ENCODE data around the gene DDX31. TPM values are rescaled to one million over a fixed set of nuclear protein-coding genes. Genes with fewer than 3 reads are reported as not detected.

DDX31 gene
- total and polyA plus RNA-seq, 2 donors (not counting 1 experiment from before 2014, with no cell fraction given): 16.4 to 22.7 TPM

GRCh38 chr9:132579427-132579798 is 90.4 kb downstream of the DDX31 start:
- peaks cover 8% of the 10 kb centered on the region for H3K4me1 Mint-ChIP-seq
- Histone ChIP-seq H3K4me3 (ENCODE audit: control extremely low read depth in 1 of 5, extremely low read depth in 1 of 5, insufficient read depth in 1 of 5, low read depth in 2 of 5, low read length in 4 of 5) (no peak overlapping the region), H2AFZ (ENCODE audit: insufficient read depth, low read depth, low read length, poor library complexity, severe bottlenecking) (no peak overlapping the region), H3K9me3 (ENCODE audit: control extremely low read depth in 1 of 3, control insufficient read depth in 2 of 3, insufficient read depth in 1 of 3, low read length in 2 of 3) (peaks cover 0 to 49% (median 0%) of the 10 kb centered on the region in 3 donors), H4K20me1 (ENCODE audit: control insufficient read depth, insufficient read depth, low read length, poor library complexity, severe bottlenecking) (no peaks in the 10 kb centered on the region), H3K9ac (ENCODE audit: low read length) (no peak overlapping the region), H3K79me2 (ENCODE audit: control insufficient read depth, insufficient read depth, low read length) (no peaks in the 10 kb centered on the region), H3K36me3 (replicated peaks in 1 of 2; ENCODE audit: control extremely low read depth in 1 of 2, control insufficient read depth in 1 of 2, extremely low read depth in 1 of 2, insufficient read depth in 2 of 2, low read length in 1 of 2) (no peaks in the 10 kb centered on the region), H3K27ac (ENCODE audit: low read length in 2 of 2) (no peak overlapping the region), H3K4me1 (ENCODE audit: control insufficient read depth in 2 of 2, insufficient read depth in 2 of 2, low read length in 2 of 2) (peaks cover 9 to 25% of the 10 kb centered on the region in 2 donors), H3K27me3 (replicated peaks in 1 of 4; ENCODE audit: control extremely low read depth in 1 of 4, control insufficient read depth in 3 of 4, insufficient read depth in 4 of 4, low read length in 3 of 4) (peaks cover 2 to 95% (median 62%) of the 10 kb centered on the region in 4 experiments), H3K4me2 (replicated peaks; ENCODE audit: low read depth, low read length, poor library complexity, severe bottlenecking) (no peak overlapping the region)
- WGBS (ENCODE audit: insufficient coverage): 18% methylated on average over 10 of the region's 15 CpGs
- peak; percentile 10 for DNase-seq
- TF ChIP-seq CTCF (IDR thresholded peaks at IDR 0.05) (no peak), EZH2 (IDR thresholded peaks at IDR 0.05; ENCODE audit: borderline replicate concordance, insufficient read depth, low read depth, low read length, poor library complexity, severe bottlenecking) (peak; percentile 75)
- ATAC-seq (ENCODE audit: low read depth): no peak
- H3K9me3 Mint-ChIP-seq (ENCODE audit: insufficient read depth): no peaks in the 10 kb centered on the region
- intact Hi-C loops (cut with micrococcal nuclease): no loop called here
- H3K27ac Mint-ChIP-seq: no peak overlapping the region
- H3K27me3 Mint-ChIP-seq: peaks cover 66% of the 10 kb centered on the region
- ChIA-PET CTCF (no interaction called here), POLR2A (no interaction called here)
- no peak overlapping the region for H3K4me3 Mint-ChIP-seq

GRCh38 chr9:132578367-132578932 is 91.3 kb downstream of the DDX31 start:
- H3K27ac Mint-ChIP-seq: no peak overlapping the region

More at GRCh38 chr9:132578367-132578932, 91.3 kb downstream of the DDX31 start:
- intact Hi-C loops (cut with micrococcal nuclease): no loop called here
- Histone ChIP-seq H3K4me1 (ENCODE audit: control insufficient read depth in 2 of 2, insufficient read depth in 2 of 2, low read length in 2 of 2) (peaks cover 9 to 24% of the 10 kb centered on the region in 2 donors), H2AFZ (ENCODE audit: insufficient read depth, low read depth, low read length, poor library complexity, severe bottlenecking) (no peak overlapping the region), H3K4me2 (replicated peaks; ENCODE audit: low read depth, low read length, poor library complexity, severe bottlenecking) (no peak overlapping the region), H4K20me1 (ENCODE audit: control insufficient read depth, insufficient read depth, low read length, poor library complexity, severe bottlenecking) (no peaks in the 10 kb centered on the region), H3K9me3 (ENCODE audit: control extremely low read depth in 1 of 3, control insufficient read depth in 2 of 3, insufficient read depth in 1 of 3, low read length in 2 of 3) (peaks cover 0 to 49% (median 0%) of the 10 kb centered on the region in 3 donors), H3K27me3 (replicated peaks in 1 of 4; ENCODE audit: control extremely low read depth in 1 of 4, control insufficient read depth in 3 of 4, insufficient read depth in 4 of 4, low read length in 3 of 4) (peaks cover under 1 to 89% (median 54%) of the 10 kb centered on the region in 4 experiments), H3K79me2 (ENCODE audit: control insufficient read depth, insufficient read depth, low read length) (no peaks in the 10 kb centered on the region), H3K9ac (ENCODE audit: low read length) (no peak overlapping the region), H3K36me3 (replicated peaks in 1 of 2; ENCODE audit: control extremely low read depth in 1 of 2, control insufficient read depth in 1 of 2, extremely low read depth in 1 of 2, insufficient read depth in 2 of 2, low read length in 1 of 2) (no peaks in the 10 kb centered on the region), H3K27ac (ENCODE audit: low read length in 2 of 2) (no peak overlapping the region), H3K4me3 (ENCODE audit: control extremely low read depth in 1 of 5, extremely low read depth in 1 of 5, insufficient read depth in 1 of 5, low read depth in 2 of 5, low read length in 4 of 5) (no peak overlapping the region)
- 53% methylated on average over 6 of the region's 7 CpGs for WGBS (ENCODE audit: insufficient coverage)
- DNase-seq: no peak
- ChIA-PET POLR2A (no interaction called here), CTCF (no interaction called here)
- no peak for ATAC-seq (ENCODE audit: low read depth)
- TF ChIP-seq EZH2 (IDR thresholded peaks at IDR 0.05; ENCODE audit: borderline replicate concordance, insufficient read depth, low read depth, low read length, poor library complexity, severe bottlenecking) (no peak), CTCF (IDR thresholded peaks at IDR 0.05) (no peak)
- H3K4me1 Mint-ChIP-seq: peaks cover 8% of the 10 kb centered on the region
- H3K9me3 Mint-ChIP-seq (ENCODE audit: insufficient read depth): no peaks in the 10 kb centered on the region
- peaks cover 64% of the 10 kb centered on the region for H3K27me3 Mint-ChIP-seq
- no peak overlapping the region for H3K4me3 Mint-ChIP-seq
